Measurements from ENCODE around the gene RAB1A. TPM values are rescaled to one million over a fixed set of nuclear protein-coding genes. Genes with fewer than 3 reads are reported as not detected.
A peak's percentile ranks its signal among the peaks of the same experiment; 100 is the strongest.

Gene RAB1A
- total and polyA plus RNA-seq, 2 of the 13 experiments (the other 11 are each of a cell fraction or from before 2014, with no cell fraction given): 206 to 226 TPM

- H3K79me2 ChIP-seq (ENCODE audit: insufficient read depth, low read length): no peaks in the 10 kb centered on the region
- no TSS peak for BruUV-seq (replicated peaks)
- DNase-seq (ENCODE audit: low spot score) (no peak), FAIRE-seq (no peak), ATAC-seq (no peak)
- 75% methylated on average over 1 of the region's 2 CpGs for WGBS (ENCODE audit: low lambda C conversion rate)
- H3K36me3 ChIP-seq (replicated peaks in 1 of 2; ENCODE audit: control insufficient read depth in 1 of 2, insufficient read depth in 2 of 2, low read length in 2 of 2): no peaks in the 10 kb centered on the region
- H3K4me3 ChIP-seq (replicated peaks in 1 of 3; ENCODE audit: insufficient read depth in 1 of 3, low read depth in 2 of 3, low read length in 3 of 3): no peak overlapping the region
- ChIA-PET POLR2A (no interaction called here), CTCF (ENCODE audit: low intra/inter-chr PET ratio, low total read pairs) (no interaction called here)
- H3K27ac ChIP-seq (ENCODE audit: extremely low read length, insufficient read depth, low read length): no peak overlapping the region
- H3K4me1 ChIP-seq (ENCODE audit: insufficient read depth, low read length): no peaks in the 10 kb centered on the region
- H2AFZ ChIP-seq (ENCODE audit: low read length): no peak overlapping the region
- TF ChIP-seq ZMYM3 (CRISPR knock-in tag; IDR thresholded peaks at IDR 0.05) (peak; percentile 50; the same call in 1 of the 2 replicates), ZBTB21 (CRISPR knock-in tag; IDR thresholded peaks at IDR 0.05) (no peak)
- H3K9me3 ChIP-seq (ENCODE audit: low read length): no peaks in the 10 kb centered on the region
- H3K4me2 ChIP-seq (ENCODE audit: low read depth, low read length): no peak overlapping the region
- intact Hi-C loops (cut with micrococcal nuclease; ENCODE audit: unreplicated experiment) (no loop called here), in situ Hi-C loops (cut with HindIII; ENCODE audit: extremely low pct_ligation_motif_present, low pct_unique_long_range_greater_than_20kb) (no loop called here)
- H3K27me3 ChIP-seq (ENCODE audit: control insufficient read depth in 1 of 2, insufficient read depth in 2 of 2, low read length in 2 of 2): peaks cover 0 to 8% of the 10 kb centered on the region in 2 experiments; a peak in 2 of 5 replicates
- H3K9ac ChIP-seq (ENCODE audit: insufficient read depth, low read depth, low read length): no peak overlapping the region
- no peaks in the 10 kb centered on the region for H4K20me1 ChIP-seq (ENCODE audit: insufficient read depth, low read length)
These were observed 14.7 kb upstream of the RAB1A start for GRCh38 chr2:65144571-65144970.

GRCh38 chr2:65142515-65142914 is 12.6 kb upstream of the RAB1A start:
- H3K27ac ChIP-seq (ENCODE audit: extremely low read length, insufficient read depth, low read length): no peak overlapping the region
- H3K36me3 ChIP-seq (replicated peaks in 1 of 2; ENCODE audit: control insufficient read depth in 1 of 2, insufficient read depth in 2 of 2, low read length in 2 of 2): no peaks in the 10 kb centered on the region
- ChIA-PET POLR2A (interaction anchor here (1.9 kb wide), 1 partner anchor 12 kb away, joined by 5 read pairs; the partner anchor contains the start of gene RAB1A), CTCF (ENCODE audit: low intra/inter-chr PET ratio, low total read pairs) (no interaction called here)
- intact Hi-C loops (cut with micrococcal nuclease; ENCODE audit: unreplicated experiment) (no loop called here), in situ Hi-C loops (cut with HindIII; ENCODE audit: extremely low pct_ligation_motif_present, low pct_unique_long_range_greater_than_20kb) (no loop called here)
- no peaks in the 10 kb centered on the region for H3K79me2 ChIP-seq (ENCODE audit: insufficient read depth, low read length)
- no peak overlapping the region for H3K4me3 ChIP-seq (replicated peaks in 1 of 3; ENCODE audit: insufficient read depth in 1 of 3, low read depth in 2 of 3, low read length in 3 of 3)
- ATAC-seq: peak; percentile 78
- H4K20me1 ChIP-seq (ENCODE audit: insufficient read depth, low read length): no peaks in the 10 kb centered on the region
- H2AFZ ChIP-seq (ENCODE audit: low read length): no peak overlapping the region
- no peak for FAIRE-seq
- peaks cover 3% of the 10 kb centered on the region for H3K4me1 ChIP-seq (ENCODE audit: insufficient read depth, low read length)
- no TSS peak for BruUV-seq (replicated peaks)
- TF ChIP-seq MEIS2 (CRISPR knock-in tag; IDR thresholded peaks at IDR 0.05): no peak
- no peak for TF ChIP-seq ZNF160 (CRISPR knock-in tag; IDR thresholded peaks at IDR 0.05)
- no peak for TF ChIP-seq MED13 (CRISPR knock-in tag; IDR thresholded peaks at IDR 0.05)
- TF ChIP-seq SP140L (CRISPR knock-in tag; IDR thresholded peaks at IDR 0.05; ENCODE audit: borderline replicate concordance): no peak
- peak; percentile 29 for TF ChIP-seq CTCF (CRISPR knock-in tag; IDR thresholded peaks at IDR 0.05)
- peak; percentile 28; the same call in 1 of the 2 replicates for TF ChIP-seq STAG1 (CRISPR knock-in tag; IDR thresholded peaks at IDR 0.05)
- no peaks in the 10 kb centered on the region for H3K9me3 ChIP-seq (ENCODE audit: low read length)
- H3K4me2 ChIP-seq (ENCODE audit: low read depth, low read length): no peak overlapping the region
- H3K27me3 ChIP-seq (ENCODE audit: control insufficient read depth in 1 of 2, insufficient read depth in 2 of 2, low read length in 2 of 2): peaks cover 0 to 8% of the 10 kb centered on the region in 2 experiments; a peak in 2 of 5 replicates
- no peak for DNase-seq (ENCODE audit: low spot score)
- H3K9ac ChIP-seq (ENCODE audit: insufficient read depth, low read depth, low read length): no peak overlapping the region
